DMS53 treated with DMSO at 0.1 percent for 48 hours (cell line): ENCODE measurements around the gene SLC25A43.
"Not testable (repeated sequence)": the region's sequence is repeated elsewhere in the genome, so short reads cannot be mapped to it uniquely, and the experiment has no call there.

Experiments
- DNase-seq: peaks from one replicate; lab custom pipeline; 2025; ENCODE audit not compliant: unreplicated experiment; lab: John Stamatoyannopoulos, UW

Gene SLC25A43

GRCh38 chrX:119467433-119467832, 68.3 kb downstream of the SLC25A43 start:
- no peak for DNase-seq

- DNase-seq = peak; percentile 71
Measured at GRCh38 chrX:119467842-119468550, 68.9 kb downstream of the SLC25A43 start, which contains the start of gene SLC25A5. Gene SLC25A5 (plus strand): TSS chrX:119468444. CDS start chrX:119468516, 72 bp downstream.

- peak; percentile 72 for DNase-seq
Measured at GRCh38 chrX:119468551-119469312, 69.6 kb downstream of the SLC25A43 start.

GRCh38 chrX:119469313-119469635, 70.1 kb downstream of the SLC25A43 start:
- DNase-seq = no peak

- DNase-seq = no peak
Measured at GRCh38 chrX:119474615-119475388, 75.7 kb downstream of the SLC25A43 start.

- no peak for DNase-seq
Measured at GRCh38 chrX:119475389-119476101, 76.4 kb downstream of the SLC25A43 start.

- DNase-seq = no peak
Measured at GRCh38 chrX:119477812-119478232, 78.7 kb downstream of the SLC25A43 start.

GRCh38 chrX:119478504-119478903, 79.4 kb downstream of the SLC25A43 start:
- DNase-seq = no peak

GRCh38 chrX:119479845-119480244, 80.7 kb downstream of the SLC25A43 start:
- DNase-seq = no peak

- DNase-seq = no peak
Measured at GRCh38 chrX:119481323-119481801, 82.2 kb downstream of the SLC25A43 start.

GRCh38 chrX:119482041-119482440, 82.9 kb downstream of the SLC25A43 start:
- DNase-seq = no peak

- DNase-seq = peak; percentile 66
Measured at GRCh38 chrX:119482481-119483480, 83.6 kb downstream of the SLC25A43 start.

- DNase-seq = no peak
Measured at GRCh38 chrX:119486745-119487144, 87.6 kb downstream of the SLC25A43 start.

- not testable (repeated sequence) for DNase-seq
Measured at GRCh38 chrX:119487766-119488165, 88.6 kb downstream of the SLC25A43 start.

GRCh38 chrX:119488749-119489148, 89.6 kb downstream of the SLC25A43 start:
- DNase-seq = peak; percentile 23

GRCh38 chrX:119489212-119490074, 90.3 kb downstream of the SLC25A43 start:
- DNase-seq = no peak

GRCh38 chrX:119492463-119492862, 93.3 kb downstream of the SLC25A43 start:
- no peak for DNase-seq

- not testable (repeated sequence) for DNase-seq
Measured at GRCh38 chrX:119493851-119494495, 94.8 kb downstream of the SLC25A43 start.
